Measurements from ENCODE around the gene PRKAR1B.

Gene PRKAR1B

GRCh38 chr7:510782-511281 is 216.2 kb downstream of the PRKAR1B start:
- Histone ChIP-seq H3K36me3 (ENCODE audit: insufficient read depth, insufficient read length, low read length) (peaks cover 87% of the 10 kb centered on the region), H3K27me3 (ENCODE audit: insufficient read depth, insufficient read length) (no peaks in the 10 kb centered on the region), H3K4me1 (ENCODE audit: insufficient read depth, insufficient read length) (peaks cover 51% of the 10 kb centered on the region), H3K9ac (ENCODE audit: insufficient read length, low read depth) (peak overlapping the region; percentile 54), H3K9me3 (ENCODE audit: insufficient read depth, low read length) (no peaks in the 10 kb centered on the region), H3K4me3 (ENCODE audit: insufficient read length, low read depth) (no peak overlapping the region)
- TF ChIP-seq SUZ12 (IDR thresholded peaks at IDR 0.05; ENCODE audit: extremely low read depth, insufficient read depth, insufficient read length) = no peak
- no peak for TF ChIP-seq ZNF274 (IDR thresholded peaks at IDR 0.05; ENCODE audit: low read depth, low read length)
- no peak for TF ChIP-seq YY1 (IDR thresholded peaks at IDR 0.05; ENCODE audit: insufficient read depth, insufficient read length)
- DNase-seq (ENCODE audit: low read depth, low spot score) = no peak

- no peak for TF ChIP-seq SUZ12 (IDR thresholded peaks at IDR 0.05; ENCODE audit: extremely low read depth, insufficient read depth, insufficient read length)
- no peak for TF ChIP-seq ZNF274 (IDR thresholded peaks at IDR 0.05; ENCODE audit: low read depth, low read length)
- no peak for TF ChIP-seq YY1 (IDR thresholded peaks at IDR 0.05; ENCODE audit: insufficient read depth, insufficient read length)
- no peak overlapping the region for H3K9ac ChIP-seq (ENCODE audit: insufficient read length, low read depth)
- peaks cover 91% of the 10 kb centered on the region for H3K36me3 ChIP-seq (ENCODE audit: insufficient read depth, insufficient read length, low read length)
Measured at GRCh38 chr7:510131-510481, 217.0 kb downstream of the PRKAR1B start.

GRCh38 chr7:509426-510130 is 217.5 kb downstream of the PRKAR1B start:
- no peak for DNase-seq (ENCODE audit: low read depth, low spot score)
- Histone ChIP-seq H3K9me3 (ENCODE audit: insufficient read depth, low read length) (no peaks in the 10 kb centered on the region), H3K4me1 (ENCODE audit: insufficient read depth, insufficient read length) (peaks cover 51% of the 10 kb centered on the region), H3K36me3 (ENCODE audit: insufficient read depth, insufficient read length, low read length) (peaks cover 91% of the 10 kb centered on the region), H3K9ac (ENCODE audit: insufficient read length, low read depth) (no peak overlapping the region), H3K4me3 (ENCODE audit: insufficient read length, low read depth) (no peak overlapping the region), H3K27me3 (ENCODE audit: insufficient read depth, insufficient read length) (no peaks in the 10 kb centered on the region)
- no peak for TF ChIP-seq SUZ12 (IDR thresholded peaks at IDR 0.05; ENCODE audit: extremely low read depth, insufficient read depth, insufficient read length)
- TF ChIP-seq ZNF274 (IDR thresholded peaks at IDR 0.05; ENCODE audit: low read depth, low read length) = no peak
- TF ChIP-seq YY1 (IDR thresholded peaks at IDR 0.05; ENCODE audit: insufficient read depth, insufficient read length) = no peak

More at GRCh38 chr7:510131-510481, 217.0 kb downstream of the PRKAR1B start:
- no peak for DNase-seq (ENCODE audit: low read depth, low spot score)
- Histone ChIP-seq H3K27me3 (ENCODE audit: insufficient read depth, insufficient read length) (no peaks in the 10 kb centered on the region), H3K9me3 (ENCODE audit: insufficient read depth, low read length) (no peaks in the 10 kb centered on the region), H3K4me1 (ENCODE audit: insufficient read depth, insufficient read length) (peaks cover 56% of the 10 kb centered on the region), H3K4me3 (ENCODE audit: insufficient read length, low read depth) (no peak overlapping the region)

- peaks cover 51% of the 10 kb centered on the region for H3K4me1 ChIP-seq (ENCODE audit: insufficient read depth, insufficient read length)
- no peak overlapping the region for H3K4me3 ChIP-seq (ENCODE audit: insufficient read length, low read depth)
- DNase-seq (ENCODE audit: low read depth, low spot score) = no peak
- no peaks in the 10 kb centered on the region for H3K27me3 ChIP-seq (ENCODE audit: insufficient read depth, insufficient read length)
- peaks cover 90% of the 10 kb centered on the region for H3K36me3 ChIP-seq (ENCODE audit: insufficient read depth, insufficient read length, low read length)
- H3K9ac ChIP-seq (ENCODE audit: insufficient read length, low read depth) = no peak overlapping the region
- no peak for TF ChIP-seq SUZ12 (IDR thresholded peaks at IDR 0.05; ENCODE audit: extremely low read depth, insufficient read depth, insufficient read length)
- TF ChIP-seq ZNF274 (IDR thresholded peaks at IDR 0.05; ENCODE audit: low read depth, low read length) = no peak
- no peak for TF ChIP-seq YY1 (IDR thresholded peaks at IDR 0.05; ENCODE audit: insufficient read depth, insufficient read length)
- H3K9me3 ChIP-seq (ENCODE audit: insufficient read depth, low read length) = no peaks in the 10 kb centered on the region
Measured at GRCh38 chr7:508461-509170, 218.5 kb downstream of the PRKAR1B start.

GRCh38 chr7:507623-508300 is 219.3 kb downstream of the PRKAR1B start:
- no peak for TF ChIP-seq SUZ12 (IDR thresholded peaks at IDR 0.05; ENCODE audit: extremely low read depth, insufficient read depth, insufficient read length)
- DNase-seq (ENCODE audit: low read depth, low spot score) = no peak
- Histone ChIP-seq H3K27me3 (ENCODE audit: insufficient read depth, insufficient read length) (no peaks in the 10 kb centered on the region), H3K4me1 (ENCODE audit: insufficient read depth, insufficient read length) (peaks cover 42% of the 10 kb centered on the region), H3K9ac (ENCODE audit: insufficient read length, low read depth) (no peak overlapping the region), H3K9me3 (ENCODE audit: insufficient read depth, low read length) (no peaks in the 10 kb centered on the region), H3K36me3 (ENCODE audit: insufficient read depth, insufficient read length, low read length) (peaks cover 92% of the 10 kb centered on the region), H3K4me3 (ENCODE audit: insufficient read length, low read depth) (no peak overlapping the region)

- H3K4me3 ChIP-seq (ENCODE audit: insufficient read length, low read depth) = no peak overlapping the region
- H3K27me3 ChIP-seq (ENCODE audit: insufficient read depth, insufficient read length) = no peaks in the 10 kb centered on the region
- no peak for TF ChIP-seq ZNF274 (IDR thresholded peaks at IDR 0.05; ENCODE audit: low read depth, low read length)
- no peak for TF ChIP-seq SUZ12 (IDR thresholded peaks at IDR 0.05; ENCODE audit: extremely low read depth, insufficient read depth, insufficient read length)
- H3K36me3 ChIP-seq (ENCODE audit: insufficient read depth, insufficient read length, low read length) = peaks cover 91% of the 10 kb centered on the region
- peaks cover 36% of the 10 kb centered on the region for H3K4me1 ChIP-seq (ENCODE audit: insufficient read depth, insufficient read length)
- no peak for DNase-seq (ENCODE audit: low read depth, low spot score)
- no peaks in the 10 kb centered on the region for H3K9me3 ChIP-seq (ENCODE audit: insufficient read depth, low read length)
- H3K9ac ChIP-seq (ENCODE audit: insufficient read length, low read depth) = no peak overlapping the region
Measured at GRCh38 chr7:506921-507622, 220.0 kb downstream of the PRKAR1B start.

Data from NT2/D1 (cell line).